ENCODE measurements around the gene KCNF1. TPM values are rescaled to one million over a fixed set of nuclear protein-coding genes. Genes with fewer than 3 reads are reported as not detected.

Gene KCNF1
- total RNA-seq, 1 experiment from 2014 or later, result 1.3 TPM

GRCh38 chr2:10901160-10901939, 10.4 kb upstream of the KCNF1 start:
- Histone ChIP-seq H3K4me3 (ENCODE audit: low read length) (no peak overlapping the region), H4K20me1 (ENCODE audit: low read length) (no peaks in the 10 kb centered on the region), H3K27me3 (ENCODE audit: low read length) (no peaks in the 10 kb centered on the region), H3K27ac (ENCODE audit: low read length) (peak overlapping the region; percentile 21; the same call in 1 of the 2 replicates), H3K36me3 (ENCODE audit: low read depth, low read length) (no peaks in the 10 kb centered on the region), H3K9ac (ENCODE audit: low read length) (no peak overlapping the region), H3F3A (ENCODE audit: low read length, unreplicated experiment) (no peaks in the 10 kb centered on the region), H3K4me1 (ENCODE audit: insufficient read depth, low read length) (peaks cover 15% of the 10 kb centered on the region), H3K79me2 (ENCODE audit: low read length) (no peaks in the 10 kb centered on the region), H3K9me2 (replicated peaks; ENCODE audit: low read length) (no peaks in the 10 kb centered on the region), H3K9me3 (ENCODE audit: low read length) (no peaks in the 10 kb centered on the region), H3K4me2 (ENCODE audit: low read length) (peak overlapping the region; percentile 46), H2AFZ (ENCODE audit: low read length) (peak overlapping the region; percentile 18; the same call in 1 of the 2 replicates)
- ATAC-seq (peak; percentile 82), DNase-seq (peak; percentile 79)
- BruUV-seq (replicated peaks), result no TSS peak
- TF ChIP-seq EZH2 (IDR thresholded peaks at IDR 0.05; ENCODE audit: low read length, unreplicated experiment) (no peak), CTCF (conservative IDR thresholded peaks at IDR 0.05; ENCODE audit: low read depth, low read length) (no peak), EZH2phosphoT487 (IDR thresholded peaks at IDR 0.05; ENCODE audit: borderline replicate concordance, low read length) (no peak)
- ChIA-PET CTCF (interaction anchor here (0.5 to 2.0 kb wide), 2 partner anchors 11 to 69 kb away, joined by 6 to 11 read pairs; partner anchors contain the start of gene KCNF1), POLR2A (ENCODE audit: unreplicated experiment) (no interaction called here)
- intact Hi-C loops (cut with micrococcal nuclease), result no loop called here

GRCh38 chr2:10903861-10904210, 7.9 kb upstream of the KCNF1 start:
- no peaks in the 10 kb centered on the region for H3K9me2 ChIP-seq (replicated peaks; ENCODE audit: low read length)
- TF ChIP-seq EZH2 (IDR thresholded peaks at IDR 0.05; ENCODE audit: low read length, unreplicated experiment) (no peak), EZH2phosphoT487 (IDR thresholded peaks at IDR 0.05; ENCODE audit: borderline replicate concordance, low read length) (no peak), CTCF (conservative IDR thresholded peaks at IDR 0.05; ENCODE audit: low read depth, low read length) (no peak)
- ATAC-seq (no peak), DNase-seq (no peak)
- no peak overlapping the region for H3K9ac ChIP-seq (ENCODE audit: low read length)
- no peak overlapping the region for H3K27ac ChIP-seq (ENCODE audit: low read length)
- no peaks in the 10 kb centered on the region for H4K20me1 ChIP-seq (ENCODE audit: low read length)
- no peaks in the 10 kb centered on the region for H3K36me3 ChIP-seq (ENCODE audit: low read depth, low read length)
- intact Hi-C loops (cut with micrococcal nuclease), result no loop called here
- BruUV-seq (replicated peaks), result no TSS peak
- ChIA-PET POLR2A (ENCODE audit: unreplicated experiment) (no interaction called here), CTCF (no interaction called here)
- no peak overlapping the region for H2AFZ ChIP-seq (ENCODE audit: low read length)
- H3K4me1 ChIP-seq (ENCODE audit: insufficient read depth, low read length), result peaks cover 15% of the 10 kb centered on the region
- H3K9me3 ChIP-seq (ENCODE audit: low read length), result no peaks in the 10 kb centered on the region
- no peak overlapping the region for H3K4me3 ChIP-seq (ENCODE audit: low read length)
- H3F3A ChIP-seq (ENCODE audit: low read length, unreplicated experiment), result no peaks in the 10 kb centered on the region
- H3K79me2 ChIP-seq (ENCODE audit: low read length), result no peaks in the 10 kb centered on the region
- H3K4me2 ChIP-seq (ENCODE audit: low read length), result no peak overlapping the region
- H3K27me3 ChIP-seq (ENCODE audit: low read length), result no peaks in the 10 kb centered on the region

- no peaks in the 10 kb centered on the region for H3K36me3 ChIP-seq (ENCODE audit: low read depth, low read length)
- no peak overlapping the region for H2AFZ ChIP-seq (ENCODE audit: low read length)
- ChIA-PET CTCF (no interaction called here), POLR2A (ENCODE audit: unreplicated experiment) (no interaction called here)
- TF ChIP-seq EZH2 (IDR thresholded peaks at IDR 0.05; ENCODE audit: low read length, unreplicated experiment) (no peak), CTCF (conservative IDR thresholded peaks at IDR 0.05; ENCODE audit: low read depth, low read length) (no peak), EZH2phosphoT487 (IDR thresholded peaks at IDR 0.05; ENCODE audit: borderline replicate concordance, low read length) (no peak)
- ATAC-seq (no peak), DNase-seq (no peak)
- H3F3A ChIP-seq (ENCODE audit: low read length, unreplicated experiment), result no peaks in the 10 kb centered on the region
- peaks cover 15% of the 10 kb centered on the region for H3K4me1 ChIP-seq (ENCODE audit: insufficient read depth, low read length)
- no peak overlapping the region for H3K27ac ChIP-seq (ENCODE audit: low read length)
- no peaks in the 10 kb centered on the region for H3K9me2 ChIP-seq (replicated peaks; ENCODE audit: low read length)
- H4K20me1 ChIP-seq (ENCODE audit: low read length), result no peaks in the 10 kb centered on the region
- H3K79me2 ChIP-seq (ENCODE audit: low read length), result no peaks in the 10 kb centered on the region
- no peak overlapping the region for H3K4me3 ChIP-seq (ENCODE audit: low read length)
- no peak overlapping the region for H3K9ac ChIP-seq (ENCODE audit: low read length)
- no TSS peak for BruUV-seq (replicated peaks)
- H3K27me3 ChIP-seq (ENCODE audit: low read length), result no peaks in the 10 kb centered on the region
- H3K4me2 ChIP-seq (ENCODE audit: low read length), result no peak overlapping the region
- intact Hi-C loops (cut with micrococcal nuclease), result no loop called here
- H3K9me3 ChIP-seq (ENCODE audit: low read length), result no peaks in the 10 kb centered on the region
Observed at GRCh38 chr2:10904455-10904854, 7.3 kb upstream of the KCNF1 start.
